Dermis microvascular lymphatic vessel endothelial cell (primary cell): ENCODE data around the gene DENND1A. TPM values are rescaled to one million over a fixed set of nuclear protein-coding genes. Genes with fewer than 3 reads are reported as not detected.
A peak's percentile ranks its signal among the peaks of the same experiment; 100 is the strongest.

Source experiments
- DNase-seq, 2 donors: peaks; one replicate each; pipeline versions ENCODE4 v3.0.0 to v3.0.0-alpha.2; 2010; ENCODE audit warnings: low read depth in 2 of 2
- total RNA-seq: library from RNA; depleted of rRNA; stranded (reverse); fragments of >200 nt; gene quantifications from 2 replicates; pipeline ENCODE4 v1.2.1, GENCODE V29; 2014

DENND1A gene
- total RNA-seq, 1 donor from 2014 or later: 7.1 TPM

GRCh38 chr9:123773783-123774182, 156.1 kb downstream of the DENND1A start:
- no peak for DNase-seq

GRCh38 chr9:123772967-123773366, 157.0 kb downstream of the DENND1A start:
- no peak for DNase-seq

DNA sequence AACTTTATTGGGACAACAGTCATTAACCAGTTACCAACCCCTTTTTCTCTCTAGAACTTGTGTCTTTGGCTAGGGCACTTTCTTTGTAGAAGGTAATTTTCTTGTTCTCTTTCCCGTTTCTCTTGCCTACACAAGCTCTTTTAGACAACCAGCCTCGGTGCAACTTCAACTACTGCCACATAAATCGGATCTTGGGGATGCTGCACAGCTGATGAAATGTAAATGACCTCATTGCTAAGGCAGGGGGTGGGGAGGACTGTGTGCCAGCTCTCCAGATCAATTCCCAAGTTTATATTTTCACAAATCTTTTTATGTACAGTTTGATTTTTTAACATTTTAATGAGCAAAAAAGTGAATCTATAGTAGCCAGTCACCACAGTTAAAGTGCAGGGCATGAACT, 157.6 kb downstream of the DENND1A start:
- no peak for DNase-seq

DNA sequence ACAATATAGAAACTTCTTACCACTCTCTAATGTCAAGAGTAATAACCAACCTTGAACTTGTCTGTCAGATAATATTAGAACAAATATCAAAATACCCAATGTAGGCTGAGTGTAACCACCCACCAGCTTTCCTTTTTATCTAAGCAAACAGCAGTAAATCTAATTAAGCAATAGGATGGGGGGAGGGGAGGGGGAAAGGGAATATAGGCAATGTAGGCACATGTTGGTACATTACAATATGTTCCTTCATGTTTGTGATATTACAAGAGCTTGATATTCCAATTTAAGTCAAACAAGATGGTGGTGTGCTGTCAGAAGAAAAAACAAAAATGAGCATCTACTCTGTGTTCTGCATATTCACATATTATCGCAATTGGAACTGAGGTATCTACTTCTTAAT, 158.2 kb downstream of the DENND1A start:
- DNase-seq: no peak

GRCh38 chr9:123769719-123770118, 160.2 kb downstream of the DENND1A start:
- DNase-seq: no peak

GRCh38 chr9:123763910-123764588, 165.9 kb downstream of the DENND1A start:
- no peak for DNase-seq

DNA sequence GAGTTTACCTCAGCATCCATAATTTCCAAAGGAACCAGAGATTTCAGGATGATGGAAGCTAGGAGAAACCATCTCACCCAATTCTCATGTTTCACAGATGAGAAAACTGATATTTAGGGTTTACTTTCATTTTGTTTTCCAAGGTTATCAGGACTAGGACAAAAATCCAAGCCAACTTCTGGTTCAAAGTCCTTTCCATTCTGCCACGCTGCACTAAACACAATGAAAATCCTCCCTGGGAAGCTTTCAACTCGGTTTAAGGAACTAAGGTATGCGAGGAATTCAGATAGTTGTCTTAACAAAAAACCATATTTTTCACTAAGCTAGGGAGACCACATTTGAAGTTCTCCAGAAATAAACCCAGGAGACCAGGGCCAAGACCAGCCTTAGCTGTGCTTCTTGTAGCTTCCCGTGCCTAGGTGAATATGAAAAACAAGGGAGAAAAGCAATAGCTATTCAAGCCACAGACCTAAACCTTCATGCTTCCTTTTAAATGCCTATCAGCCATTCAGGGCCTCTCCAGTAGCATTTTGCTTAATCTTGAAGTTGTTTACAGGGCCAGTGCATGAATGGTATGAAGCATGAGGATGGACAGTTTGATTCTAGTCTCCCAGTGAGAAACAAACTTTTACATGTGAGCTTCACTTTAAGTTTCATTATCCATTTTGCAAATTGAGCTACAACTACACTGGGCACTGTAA, 167.9 kb downstream of the DENND1A start:
- DNase-seq: no peak

DNA sequence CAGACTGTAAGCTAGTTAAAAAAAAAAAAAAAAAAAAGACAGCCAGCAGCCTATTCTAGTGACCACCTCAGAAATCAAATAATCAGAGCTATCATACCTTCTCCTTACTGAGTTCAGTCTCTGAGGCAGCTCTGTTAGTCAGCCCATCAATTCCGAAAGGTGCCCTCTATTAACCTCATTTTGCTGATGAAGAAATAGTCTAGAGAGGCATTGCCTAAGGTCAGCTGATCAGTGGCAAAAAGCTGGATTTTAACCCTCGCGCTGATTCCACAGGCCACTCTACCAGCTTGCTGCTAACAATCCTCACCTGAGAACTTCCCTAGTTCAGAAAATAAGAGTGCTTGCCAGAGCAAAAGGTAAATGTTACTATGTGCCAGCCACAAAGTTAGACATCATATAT, 172.0 kb downstream of the DENND1A start:
- no peak for DNase-seq

DNA sequence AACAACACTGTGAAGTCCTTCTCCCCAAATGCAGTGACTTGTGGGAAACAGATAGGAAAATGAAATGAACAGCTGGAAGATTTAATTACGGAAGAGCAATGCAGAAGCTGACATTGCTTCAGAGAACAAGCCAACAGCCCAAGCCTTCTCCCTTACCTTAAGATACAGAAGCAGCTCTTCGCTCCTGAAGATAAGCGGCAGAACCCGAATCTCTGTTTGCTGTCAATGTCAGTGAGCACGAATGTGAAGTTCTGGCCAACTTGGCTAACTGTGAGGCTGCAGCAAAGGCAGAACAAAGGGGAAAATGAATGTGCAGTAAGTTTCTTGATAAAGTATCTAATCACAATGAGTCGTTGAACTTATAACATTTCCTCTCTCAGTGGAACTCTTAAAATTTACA, 172.4 kb downstream of the DENND1A start:
- no peak for DNase-seq

GRCh38 chr9:123756484-123757106, 173.3 kb downstream of the DENND1A start:
- DNase-seq: no peak

GRCh38 chr9:123753669-123754258, 176.2 kb downstream of the DENND1A start:
- DNase-seq: no peak

DNA sequence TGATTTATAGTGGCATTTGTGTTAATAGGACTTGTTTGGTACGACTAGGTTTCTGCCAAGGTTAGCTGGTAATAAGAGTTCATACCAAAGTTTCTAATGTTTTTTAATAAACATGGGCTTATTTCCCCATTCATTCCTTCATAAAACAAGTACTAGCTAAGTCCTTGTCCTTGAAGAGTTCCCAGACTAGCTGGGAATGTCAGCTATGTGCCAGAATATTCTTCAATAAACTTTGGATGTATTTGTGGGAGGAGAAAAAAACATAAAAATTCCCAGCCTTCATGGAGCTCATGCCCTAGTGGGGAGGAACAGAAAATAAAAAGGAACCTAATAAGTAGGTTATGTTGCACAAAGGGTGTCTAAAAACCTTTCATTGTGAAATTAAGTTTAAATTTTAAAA, 176.9 kb downstream of the DENND1A start:
- DNase-seq: no peak

- no peak for DNase-seq
These were observed 180.2 kb downstream of the DENND1A start for GRCh38 chr9:123749580-123750202.

DNA sequence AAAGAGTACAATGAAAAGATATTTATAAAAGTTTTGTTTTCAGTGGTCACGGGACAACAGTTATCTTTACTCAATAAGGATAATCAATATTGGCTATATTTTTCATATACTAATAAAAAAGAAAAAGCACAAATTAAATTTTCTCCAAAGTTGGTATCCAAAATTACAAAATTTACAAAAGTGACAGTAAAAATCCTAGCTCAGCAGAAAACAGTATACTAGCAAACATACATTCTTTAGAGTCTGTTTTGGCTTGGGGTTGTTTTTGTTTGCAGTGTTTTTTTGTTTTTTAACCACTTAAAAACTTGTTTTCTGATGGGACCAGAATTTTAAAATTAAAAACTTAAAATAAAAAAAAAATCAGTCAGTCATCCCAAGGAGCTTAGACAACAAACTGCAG, 183.2 kb downstream of the DENND1A start:
- DNase-seq: no peak

DNA sequence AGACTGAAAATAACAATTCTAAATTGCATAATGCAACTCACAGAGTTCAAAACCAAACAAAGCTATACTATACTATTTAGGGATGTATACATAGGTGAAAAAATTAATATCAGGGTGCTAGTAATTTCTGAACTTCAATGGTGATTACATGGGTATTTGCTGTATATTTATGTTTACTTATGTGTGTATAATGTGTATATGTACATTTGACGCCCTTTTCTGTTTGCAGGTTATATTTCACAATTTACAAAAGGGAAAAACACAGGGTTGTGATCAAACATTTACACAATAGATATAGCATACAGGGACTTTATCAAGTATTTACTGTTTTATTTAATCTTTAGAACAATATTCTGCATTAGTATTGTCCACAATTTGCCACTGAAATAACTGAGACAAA, 184.0 kb downstream of the DENND1A start:
- no peak for DNase-seq

GRCh38 chr9:123745451-123745850, 184.5 kb downstream of the DENND1A start:
- no peak for DNase-seq

- DNase-seq: no peak
These were observed 186.2 kb downstream of the DENND1A start for GRCh38 chr9:123743737-123744136.

- DNase-seq: peak; percentile 34 to 51
These were observed 187.7 kb downstream of the DENND1A start for GRCh38 chr9:123742009-123742767.

DNA sequence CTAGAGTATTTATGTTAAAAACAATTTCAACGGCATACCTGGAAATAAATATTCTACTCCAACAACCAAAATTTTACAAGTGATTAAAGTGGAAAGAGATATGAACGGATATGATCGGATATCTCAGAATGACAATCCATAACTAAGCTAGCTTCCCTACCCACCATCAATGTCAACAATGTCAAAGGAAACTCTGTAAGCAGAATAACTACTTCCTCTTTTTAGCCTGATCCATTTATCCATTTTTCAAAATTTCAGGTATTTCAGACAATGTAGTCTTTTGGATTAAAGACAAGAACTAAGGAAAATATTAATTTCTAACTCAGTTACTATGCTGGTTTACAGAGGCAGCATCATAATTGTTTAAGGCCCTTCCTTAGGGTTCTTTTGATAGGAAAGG, 188.7 kb downstream of the DENND1A start:
- no peak for DNase-seq

- no peak for DNase-seq
These were observed 190.0 kb downstream of the DENND1A start for GRCh38 chr9:123739902-123740301.

DNA sequence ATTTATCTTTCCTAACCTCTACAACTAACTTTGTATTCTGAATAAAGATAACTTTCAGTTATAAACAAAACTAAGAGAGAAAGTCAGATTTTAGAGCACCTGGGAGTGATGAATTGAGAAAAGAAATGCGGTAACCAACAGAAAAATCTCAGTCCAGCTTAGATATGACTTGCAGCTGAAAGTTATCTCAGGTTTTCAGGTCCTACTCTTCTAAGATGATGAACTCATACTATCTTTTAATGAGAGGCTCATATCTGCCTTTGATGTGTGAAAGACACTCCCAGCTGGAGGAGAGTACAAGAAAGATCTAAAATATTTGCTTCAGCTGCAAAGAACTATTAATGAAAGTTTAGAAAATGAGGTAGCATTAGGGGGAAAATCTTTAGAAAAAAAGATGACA, 190.5 kb downstream of the DENND1A start:
- no peak for DNase-seq
